ENCODE measurements around the gene MFAP4.
A peak's percentile ranks its signal among the peaks of the same experiment; 100 is the strongest.

MFAP4 gene

GRCh38 chr17:19386974-19387920 is at the start of gene MFAP4:
Gene MFAP4, minus strand, starts transcription at chr17:19387190. Its CDS starts 35 bp downstream, at chr17:19387155.
- peak in 30 of 51 donors; percentile 12 to 67 (median 44) for DNase-seq

GRCh38 chr17:19433727-19434340 is 46.8 kb upstream of the MFAP4 start:
- no peak for DNase-seq

GRCh38 chr17:19433255-19433654 is 46.3 kb upstream of the MFAP4 start:
- DNase-seq, result no peak

GRCh38 chr17:19431691-19432090 is 44.7 kb upstream of the MFAP4 start:
- DNase-seq, result no peak

GRCh38 chr17:19426631-19427030 is 39.6 kb upstream of the MFAP4 start:
- no peak for DNase-seq

- no peak for DNase-seq
These were observed 38.2 kb upstream of the MFAP4 start for GRCh38 chr17:19424934-19425868.

GRCh38 chr17:19421926-19422325 is 34.9 kb upstream of the MFAP4 start:
- DNase-seq, result no peak

- DNase-seq, result no peak
These were observed 34.2 kb upstream of the MFAP4 start for GRCh38 chr17:19421219-19421618.

GRCh38 chr17:19418251-19418992 is 31.4 kb upstream of the MFAP4 start:
- no peak for DNase-seq

GRCh38 chr17:19417611-19418010 is 30.6 kb upstream of the MFAP4 start:
- no peak for DNase-seq

GRCh38 chr17:19415806-19416775 is 29.1 kb upstream of the MFAP4 start:
- no peak for DNase-seq

- no peak for DNase-seq
These were observed 28.3 kb upstream of the MFAP4 start for GRCh38 chr17:19415311-19415710.

- DNase-seq, result no peak
These were observed 27.6 kb upstream of the MFAP4 start for GRCh38 chr17:19414396-19415280.

GRCh38 chr17:19413761-19414160 is 26.8 kb upstream of the MFAP4 start:
- DNase-seq, result no peak

- DNase-seq, result no peak
These were observed 26.0 kb upstream of the MFAP4 start for GRCh38 chr17:19412984-19413383.

- DNase-seq, result no peak
These were observed 25.5 kb upstream of the MFAP4 start for GRCh38 chr17:19412510-19412909.

- DNase-seq, result peak in 10 of 51 donors; percentile 7 to 55 (median 18)
These were observed 24.6 kb upstream of the MFAP4 start for GRCh38 chr17:19411631-19412030.

- peak in 37 of 51 donors; percentile 18 to 74 (median 48) for DNase-seq
These were observed 24.1 kb upstream of the MFAP4 start, which contains the start of gene RNF112 for GRCh38 chr17:19410875-19411620. Gene RNF112, plus strand, starts transcription at chr17:19411232. Its CDS starts 177 bp downstream, at chr17:19411409.

All from hypothalamus (tissue), 51 donors.